SK-N-MC (cell line): Measurements from ENCODE around the gene NOTUM.

Source experiments
- EZH2 ChIP-seq: fragments of 200-600 bp; sonication (generic); IDR thresholded peaks from one replicate; pipeline ENCODE4 v1.6.1; 2017; ENCODE audit warnings: antibody characterized with exemption
- POLR2AphosphoS5 ChIP-seq: IDR thresholded peaks from 2 replicates; pipeline ENCODE4 v1.6.1; 2012; ENCODE audit warnings: mild to moderate bottlenecking, low read depth, low read length, borderline replicate concordance

DNA sequence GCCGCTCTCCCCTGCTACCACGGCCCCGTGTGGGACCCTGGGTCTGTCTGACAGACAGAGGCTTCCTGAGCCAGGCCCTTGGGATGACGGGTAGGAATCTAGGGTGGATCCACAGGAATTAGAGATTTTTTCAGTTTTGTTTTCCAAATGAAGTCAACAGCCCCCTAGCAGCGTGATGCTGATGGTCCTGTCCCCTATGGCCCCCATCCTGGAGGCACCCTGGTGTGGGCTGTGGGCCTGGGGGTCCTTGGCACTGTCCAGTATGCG is 46.2 kb upstream of the NOTUM start:
- TF ChIP-seq POLR2AphosphoS5: no peak
- TF ChIP-seq EZH2: no peak
